ENCODE data around the gene LMCD1. TPM values are rescaled to one million over a fixed set of nuclear protein-coding genes. Genes with fewer than 3 reads are reported as not detected.

The LMCD1 gene
- total RNA-seq, 2 experiments from 2014 or later = 2.1 to 2.2 TPM

- intact Hi-C loops (cut with micrococcal nuclease) = no loop called here
- no peak for DNase-seq
- no peak for ATAC-seq
- ChIA-PET CTCF (no interaction called here), POLR2A (no interaction called here)
- Mint-ChIP-seq H3K9me3 (no peaks in the 10 kb centered on the region), H3K4me3 (no peak overlapping the region), H3K27me3 (peaks cover 4% of the 10 kb centered on the region), H3K36me3 (ENCODE audit: low read depth) (no peaks in the 10 kb centered on the region), H3K27ac (no peak overlapping the region), H3K4me1 (ENCODE audit: low read depth) (peaks cover 14% of the 10 kb centered on the region)
- no peak for TF ChIP-seq CTCF (IDR thresholded peaks at IDR 0.05)
These were observed 73.2 kb downstream of the LMCD1 start for GRCh38 chr3:8574670-8575322.

GRCh38 chr3:8575364-8576104, 73.9 kb downstream of the LMCD1 start:
- peaks cover 4% of the 10 kb centered on the region for H3K27me3 Mint-ChIP-seq
- no peak for ATAC-seq
- TF ChIP-seq CTCF (IDR thresholded peaks at IDR 0.05) = no peak
- DNase-seq = no peak
- peaks cover 12% of the 10 kb centered on the region for H3K4me1 Mint-ChIP-seq (ENCODE audit: low read depth)
- no peaks in the 10 kb centered on the region for H3K9me3 Mint-ChIP-seq
- ChIA-PET POLR2A (no interaction called here), CTCF (no interaction called here)
- no peak overlapping the region for H3K4me3 Mint-ChIP-seq
- intact Hi-C loops (cut with micrococcal nuclease) = no loop called here
- H3K36me3 Mint-ChIP-seq (ENCODE audit: low read depth) = no peaks in the 10 kb centered on the region
- H3K27ac Mint-ChIP-seq = no peak overlapping the region

- ATAC-seq (no peak), DNase-seq (no peak)
- intact Hi-C loops (cut with micrococcal nuclease) = no loop called here
- Mint-ChIP-seq H3K36me3 (ENCODE audit: low read depth) (no peaks in the 10 kb centered on the region), H3K4me1 (ENCODE audit: low read depth) (peaks cover 4% of the 10 kb centered on the region), H3K9me3 (no peaks in the 10 kb centered on the region), H3K27ac (no peak overlapping the region), H3K4me3 (no peak overlapping the region), H3K27me3 (peaks cover 3% of the 10 kb centered on the region)
- TF ChIP-seq CTCF (IDR thresholded peaks at IDR 0.05) = no peak
- ChIA-PET POLR2A (no interaction called here), CTCF (no interaction called here)
These were observed 74.8 kb downstream of the LMCD1 start for GRCh38 chr3:8576436-8576835.

GRCh38 chr3:8576841-8577571, 75.4 kb downstream of the LMCD1 start:
- intact Hi-C loops (cut with micrococcal nuclease) = no loop called here
- Mint-ChIP-seq H3K4me1 (ENCODE audit: low read depth) (no peaks in the 10 kb centered on the region), H3K36me3 (ENCODE audit: low read depth) (no peaks in the 10 kb centered on the region), H3K4me3 (no peak overlapping the region), H3K9me3 (no peaks in the 10 kb centered on the region), H3K27me3 (peaks cover 3% of the 10 kb centered on the region), H3K27ac (no peak overlapping the region)
- ATAC-seq = no peak
- no peak for DNase-seq
- TF ChIP-seq CTCF (IDR thresholded peaks at IDR 0.05) = no peak
- POLR2A ChIA-PET = no interaction called here
- CTCF ChIA-PET = interaction anchor here (1.3 kb wide), 1 partner anchor 337 kb away, joined by 5 read pairs; no protein-coding TSS in a partner anchor

GRCh38 chr3:8578282-8578681, 76.7 kb downstream of the LMCD1 start:
- no peak overlapping the region for H3K4me3 Mint-ChIP-seq
- intact Hi-C loops (cut with micrococcal nuclease) = no loop called here
- no peak for TF ChIP-seq CTCF (IDR thresholded peaks at IDR 0.05)
- no peaks in the 10 kb centered on the region for H3K27me3 Mint-ChIP-seq
- H3K4me1 Mint-ChIP-seq (ENCODE audit: low read depth) = no peaks in the 10 kb centered on the region
- no peaks in the 10 kb centered on the region for H3K9me3 Mint-ChIP-seq
- H3K27ac Mint-ChIP-seq = no peak overlapping the region
- ChIA-PET POLR2A (no interaction called here), CTCF (no interaction called here)
- ATAC-seq = no peak
- no peak for DNase-seq
- no peaks in the 10 kb centered on the region for H3K36me3 Mint-ChIP-seq (ENCODE audit: low read depth)
